Measurements from ENCODE around the gene NDOR1.

The NDOR1 gene

GRCh38 chr9:137266162-137266527 is 60.6 kb downstream of the NDOR1 start:
- DNase-seq, result no peak

All from activated CD4-positive, alpha-beta T cell treated with anti-CD3 and anti-CD28 coated beads, Interleukin-2, amount 50 U/mL, for 48 hours (primary cell).